ENCODE data around the gene NAT9.
A peak's percentile ranks its signal among the peaks of the same experiment; 100 is the strongest.

NAT9 gene

DNA sequence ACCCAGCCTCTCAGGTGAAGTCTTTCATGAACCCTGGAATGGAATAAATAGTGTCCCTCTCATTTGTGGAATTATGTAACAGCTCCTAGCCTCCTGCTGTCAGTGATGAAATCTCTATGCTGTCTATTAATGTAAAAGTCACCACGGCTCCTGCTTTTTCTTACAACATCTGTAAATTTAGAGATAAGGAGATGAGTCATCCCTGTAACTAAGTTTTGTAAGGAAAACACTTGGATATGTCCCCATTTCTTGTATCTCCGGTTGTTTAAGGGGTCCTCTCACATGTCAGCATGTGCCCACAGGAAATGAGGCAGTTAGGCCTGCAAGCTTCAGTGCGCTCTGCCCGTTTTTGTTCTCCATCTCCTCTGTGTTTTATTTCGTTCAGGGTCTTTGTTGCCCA, 2.8 kb upstream of the NAT9 start:
- no peak for DNase-seq

GRCh38 chr17:74777901-74778515, 1.9 kb upstream of the NAT9 start:
- no peak for DNase-seq

GRCh38 chr17:74776990-74777389, 845 bp upstream of the NAT9 start:
- no peak for DNase-seq

- DNase-seq = no peak
Observed at GRCh38 chr17:74775409-74776043, 619 bp downstream of the NAT9 start.

- DNase-seq = no peak
Observed at GRCh38 chr17:74773871-74774286, 2.3 kb downstream of the NAT9 start.

DNA sequence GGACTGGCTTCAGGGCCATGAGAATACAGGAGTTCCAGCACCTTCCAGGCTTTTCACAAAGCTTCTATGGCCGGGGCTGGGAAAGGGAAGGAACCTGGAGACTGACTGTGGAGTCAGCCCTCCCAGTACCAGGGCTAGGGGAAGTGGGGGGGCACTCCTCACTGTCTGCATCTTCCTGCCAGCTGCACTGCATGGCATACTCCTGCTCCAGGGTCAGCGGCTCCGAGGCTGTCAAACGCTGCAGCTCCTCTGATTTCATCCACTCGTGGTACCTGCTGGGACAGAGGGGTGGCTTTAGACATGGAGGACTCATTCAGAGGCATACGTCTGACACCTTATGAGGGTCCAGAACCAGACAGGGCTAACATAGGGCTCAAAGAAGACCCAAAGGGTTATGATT, 2.7 kb downstream of the NAT9 start:
- DNase-seq = no peak

- DNase-seq = no peak
Observed at GRCh38 chr17:74772053-74772452, 4.1 kb downstream of the NAT9 start.

DNA sequence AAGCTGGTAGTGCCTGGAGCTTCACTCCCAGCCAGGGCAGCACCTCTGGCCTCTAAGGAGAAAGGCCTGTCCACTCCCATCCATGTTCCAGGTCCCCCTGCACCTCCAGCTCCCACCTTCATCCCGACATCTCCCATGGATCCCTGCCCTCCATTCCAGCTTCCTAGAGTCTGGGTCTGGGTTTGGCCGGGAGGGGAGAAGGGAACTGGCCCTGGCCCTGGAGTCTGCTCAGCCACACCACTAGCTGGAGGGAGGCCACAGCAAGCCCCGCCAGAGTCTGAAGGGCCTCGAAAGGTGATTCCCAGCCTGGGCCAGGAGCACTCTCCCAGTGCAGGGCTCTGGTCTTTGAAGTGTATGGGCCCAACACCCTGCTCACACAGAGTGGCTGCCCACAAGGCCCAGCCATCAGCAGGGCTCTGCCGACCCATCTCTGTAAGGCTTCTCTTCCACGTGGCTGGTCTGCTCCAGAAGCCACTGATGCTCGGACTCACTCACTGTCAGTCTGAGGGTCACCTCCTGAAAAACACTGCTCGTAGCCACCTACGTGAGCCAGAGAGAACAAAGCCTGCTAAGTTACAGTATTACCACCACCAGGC, 4.7 kb downstream of the NAT9 start:
- no peak for DNase-seq

DNA sequence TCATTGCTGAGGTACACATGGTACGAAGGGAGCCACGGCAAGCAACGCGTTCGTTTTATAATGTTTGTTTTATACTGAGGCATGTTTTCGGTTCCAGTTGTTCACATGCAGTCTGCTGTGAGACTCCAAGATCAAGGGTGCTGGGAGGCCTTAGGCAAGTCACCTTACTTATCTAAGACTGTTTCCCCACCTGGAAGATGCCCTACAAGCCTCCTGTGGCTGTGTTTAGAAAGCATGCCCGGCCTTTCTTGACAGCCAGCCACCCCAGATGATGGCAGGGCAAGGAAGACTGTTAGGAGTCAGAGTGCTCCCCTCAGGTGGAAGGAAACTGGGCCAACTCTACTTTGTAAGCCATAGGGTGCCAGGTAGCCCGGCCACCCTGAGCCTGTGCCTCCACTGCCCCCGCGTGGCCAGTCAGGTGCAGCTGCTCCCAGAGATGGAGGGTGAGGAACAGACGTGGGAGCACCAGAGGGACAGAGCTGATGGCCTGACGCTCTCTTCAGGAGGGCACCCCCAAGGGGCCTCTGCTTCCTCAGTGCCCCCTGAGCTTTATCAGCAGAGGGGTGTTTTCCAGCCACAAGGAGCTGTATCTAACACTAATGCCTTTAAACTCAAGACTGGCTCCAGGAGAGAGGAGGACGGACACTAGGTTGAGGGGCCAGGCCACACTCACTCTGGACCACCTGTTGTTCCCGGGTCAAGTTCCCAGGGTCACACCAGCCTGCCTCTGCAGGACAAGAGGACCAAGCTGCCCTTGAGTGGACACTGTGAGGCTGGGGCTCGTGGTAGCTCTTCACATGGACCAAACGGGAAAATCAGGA, 5.4 kb downstream of the NAT9 start:
- DNase-seq = peak; percentile 12

GRCh38 chr17:74769856-74770497, 6.2 kb downstream of the NAT9 start:
- no peak for DNase-seq

- no peak for DNase-seq
Observed at GRCh38 chr17:74769266-74769855, 6.8 kb downstream of the NAT9 start.

DNA sequence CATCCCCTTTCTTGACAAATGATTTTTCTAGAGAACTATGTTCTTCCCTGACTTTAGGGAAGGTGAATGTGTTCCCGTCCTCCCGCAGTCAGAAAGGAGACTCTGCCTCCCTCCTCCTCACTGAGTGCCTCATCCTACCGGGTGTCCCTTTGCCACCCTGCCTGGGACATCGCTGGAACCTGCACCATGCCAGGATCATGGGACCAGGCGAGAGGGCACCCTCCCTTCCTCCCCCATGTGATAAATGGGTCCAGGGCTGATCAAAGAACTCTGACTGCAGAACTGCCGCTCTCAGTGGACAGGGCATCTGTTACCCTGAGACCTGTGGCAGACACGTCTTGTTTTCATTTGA, 7.4 kb downstream of the NAT9 start:
- no peak for DNase-seq

GRCh38 chr17:74768069-74768762, 7.9 kb downstream of the NAT9 start:
- no peak for DNase-seq

DNA sequence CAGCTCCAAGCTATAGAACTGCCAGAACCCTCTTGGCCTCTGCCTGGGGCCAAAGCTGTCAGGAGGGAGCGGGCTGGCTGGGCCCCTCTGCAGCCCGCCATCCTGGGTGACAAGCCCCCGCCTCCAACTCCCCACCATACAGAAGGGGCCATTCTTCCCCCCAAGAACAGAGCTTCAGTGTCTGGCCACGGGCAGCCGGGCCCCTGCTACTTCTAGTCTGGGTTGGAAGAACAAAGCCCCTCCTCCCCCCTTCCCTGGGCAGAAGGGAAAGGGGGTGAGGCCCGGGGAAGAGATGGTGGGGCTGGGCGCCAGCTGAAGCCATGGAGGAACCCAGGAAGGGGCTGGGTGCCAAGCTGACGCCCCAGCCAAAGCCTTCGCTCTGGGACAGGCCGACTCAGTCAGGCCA, 9.0 kb downstream of the NAT9 start:
- no peak for DNase-seq

- DNase-seq = no peak
Observed at GRCh38 chr17:74766413-74766812, 9.7 kb downstream of the NAT9 start.

DNA sequence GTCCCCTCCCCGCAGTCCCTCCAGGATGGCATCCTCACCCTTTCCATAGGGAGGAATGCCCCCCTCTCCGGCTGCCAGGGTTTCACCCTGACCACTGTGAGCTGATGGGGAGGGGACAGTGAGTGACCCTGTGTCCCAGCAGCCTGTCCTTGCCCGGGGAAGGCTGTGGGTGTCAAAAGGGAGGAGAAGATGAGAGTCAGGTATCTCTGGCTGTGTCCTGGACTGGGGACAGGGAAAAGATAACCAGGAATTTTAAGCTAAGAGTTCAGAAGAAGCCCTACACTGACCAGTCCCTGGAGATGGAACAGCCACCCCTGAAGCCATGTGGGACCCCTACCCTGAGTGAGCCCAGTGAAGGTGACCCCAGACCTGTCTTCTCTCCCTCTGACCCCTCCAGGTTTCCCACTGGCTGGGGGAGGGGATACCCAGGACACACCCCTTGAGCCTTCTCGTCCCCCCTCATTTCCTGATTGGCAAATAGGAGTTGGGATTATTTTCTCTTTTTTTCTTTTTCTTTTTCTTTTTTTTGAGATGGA, 11.3 kb downstream of the NAT9 start:
- DNase-seq = no peak

GRCh38 chr17:74763565-74764387, 12.4 kb downstream of the NAT9 start:
- DNase-seq = no peak

DNA sequence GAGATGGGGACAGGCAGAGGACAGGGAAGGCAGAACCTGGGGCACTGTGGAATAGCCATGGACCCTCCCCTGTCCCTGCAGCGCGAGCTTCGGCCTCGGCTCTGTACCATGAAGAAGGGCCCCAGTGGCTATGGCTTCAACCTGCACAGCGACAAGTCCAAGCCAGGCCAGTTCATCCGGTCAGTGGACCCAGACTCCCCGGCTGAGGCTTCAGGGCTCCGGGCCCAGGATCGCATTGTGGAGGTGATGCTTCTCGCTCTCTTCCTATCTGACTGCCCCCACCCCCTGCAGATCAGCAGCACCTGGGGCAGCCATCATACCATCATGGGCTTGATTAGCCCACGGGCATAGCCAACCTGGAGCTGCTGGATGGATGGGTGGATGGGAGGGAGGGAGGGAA, 14.2 kb downstream of the NAT9 start:
- no peak for DNase-seq

GRCh38 chr17:74761419-74761818, 14.7 kb downstream of the NAT9 start:
- no peak for DNase-seq

DNA sequence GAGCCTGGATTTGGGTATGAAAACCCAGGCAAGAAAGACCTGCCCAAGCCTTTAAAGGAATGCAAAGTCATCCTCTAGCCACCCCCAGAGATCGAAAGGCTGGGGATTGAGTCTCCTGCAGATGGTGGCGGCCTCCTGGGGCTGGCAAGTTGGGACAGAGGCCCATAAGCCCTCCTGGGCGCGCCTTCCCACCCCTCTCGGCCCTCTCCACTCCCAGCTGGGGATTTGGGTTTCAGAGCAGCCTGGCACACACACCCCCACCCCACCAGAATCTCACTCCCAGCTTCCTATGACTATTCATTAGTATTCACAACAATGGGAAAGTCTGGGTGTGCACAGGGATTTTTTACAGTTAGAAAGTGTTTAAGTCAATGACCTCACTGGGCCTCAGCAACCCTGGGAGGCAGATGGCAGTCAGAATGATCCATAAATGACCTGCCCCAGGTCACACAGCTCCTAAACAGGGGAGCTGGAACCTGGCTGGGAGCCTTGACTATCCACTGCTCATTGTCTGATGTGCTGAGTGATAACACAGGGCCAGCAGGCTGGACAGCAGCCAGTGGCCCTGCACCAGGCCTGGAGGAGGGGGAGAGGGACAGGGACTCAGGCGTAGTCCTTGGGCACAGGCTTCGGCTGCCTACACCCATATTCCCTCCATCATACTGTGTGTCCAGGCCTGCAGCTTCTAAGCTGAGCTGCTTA, 15.6 kb downstream of the NAT9 start:
- DNase-seq = peak; percentile 78
